Calu3 (cell line): ENCODE results near the gene RSPO4. TPM values are rescaled to one million over a fixed set of nuclear protein-coding genes. Genes with fewer than 3 reads are reported as not detected.

Source experiments
- BruUV-seq: library from RNA; stranded (reverse); fragments of 400-500 nt; replicated peaks from 2 replicates; lab custom pipeline; 2021; lab: Mats Ljungman, UMichigan
- CTCF ChIA-PET: fragments of 300-600 bp; sonication (Branson Sonifier 250); formaldehyde crosslinking; loops from one replicate; lab custom pipeline; 2022; ENCODE audit warnings: antibody characterized with exemption; lab: Charles Lee
- DNase-seq: peaks from one replicate; pipeline ENCODE4 v3.0.0; 2022
- H3K27ac Mint-ChIP-seq: one replicate; pipeline ENCODE4 v1.8.0; 2022; ENCODE audit warnings: mixed read lengths; ENCODE audit not compliant: unreplicated experiment
- H3K27me3 Mint-ChIP-seq: one replicate; pipeline ENCODE4 v1.8.0; 2022; ENCODE audit warnings: mixed read lengths; ENCODE audit not compliant: unreplicated experiment
- H3K36me3 Mint-ChIP-seq: one replicate; pipeline ENCODE4 v1.8.0; 2022; ENCODE audit warnings: mild to moderate bottlenecking, moderate library complexity, mixed read lengths; ENCODE audit not compliant: insufficient read depth, unreplicated experiment
- H3K4me1 Mint-ChIP-seq: one replicate; pipeline ENCODE4 v1.8.0; 2022; ENCODE audit warnings: mild to moderate bottlenecking, low read depth, mixed read lengths; ENCODE audit not compliant: unreplicated experiment
- H3K4me3 Mint-ChIP-seq: one replicate; pipeline ENCODE4 v1.8.0; 2022; ENCODE audit warnings: mild to moderate bottlenecking, low read depth, moderate library complexity, mixed read lengths; ENCODE audit not compliant: unreplicated experiment
- H3K9me3 Mint-ChIP-seq: one replicate; pipeline ENCODE4 v1.8.0; 2022; ENCODE audit warnings: low read depth, mixed read lengths; ENCODE audit not compliant: unreplicated experiment
- CTCF ChIP-seq: fragments of 200-600 bp; IDR thresholded peaks from one replicate; pipeline ENCODE4 v1.8.0; 2022; ENCODE audit warnings: antibody characterized with exemption; ENCODE audit not compliant: unreplicated experiment
- intact Hi-C: fragments of 100-400 bp; cut with micrococcal nuclease; formaldehyde crosslinking; loops from one replicate; pipeline ENCODE4 v1.10.0; 2022; ENCODE audit not compliant: unreplicated experiment
- total RNA-seq: library from RNA; stranded (reverse); gene quantifications from 2 replicates; pipeline ENCODE4 v1.2.3, GENCODE V29; 2022

RSPO4 gene
- total RNA-seq, 1 experiment from 2014 or later: not detected

GRCh38 chr20:953742-954141, 48.4 kb downstream of the RSPO4 start:
- no peak for DNase-seq
- Mint-ChIP-seq H3K27me3 (peaks cover 87% of the 10 kb centered on the region), H3K27ac (no peak overlapping the region), H3K9me3 (no peaks in the 10 kb centered on the region), H3K36me3 (no peaks in the 10 kb centered on the region), H3K4me3 (no peak overlapping the region), H3K4me1 (no peaks in the 10 kb centered on the region)
- intact Hi-C loops: no loop called here
- no peak for TF ChIP-seq CTCF
- CTCF ChIA-PET: interaction anchor here (0.6 to 1.6 kb wide), 3 partner anchors 23 to 158 kb away, joined by 3 to 8 read pairs (median 4); no protein-coding TSS in a partner anchor
- no TSS peak for BruUV-seq

DNA sequence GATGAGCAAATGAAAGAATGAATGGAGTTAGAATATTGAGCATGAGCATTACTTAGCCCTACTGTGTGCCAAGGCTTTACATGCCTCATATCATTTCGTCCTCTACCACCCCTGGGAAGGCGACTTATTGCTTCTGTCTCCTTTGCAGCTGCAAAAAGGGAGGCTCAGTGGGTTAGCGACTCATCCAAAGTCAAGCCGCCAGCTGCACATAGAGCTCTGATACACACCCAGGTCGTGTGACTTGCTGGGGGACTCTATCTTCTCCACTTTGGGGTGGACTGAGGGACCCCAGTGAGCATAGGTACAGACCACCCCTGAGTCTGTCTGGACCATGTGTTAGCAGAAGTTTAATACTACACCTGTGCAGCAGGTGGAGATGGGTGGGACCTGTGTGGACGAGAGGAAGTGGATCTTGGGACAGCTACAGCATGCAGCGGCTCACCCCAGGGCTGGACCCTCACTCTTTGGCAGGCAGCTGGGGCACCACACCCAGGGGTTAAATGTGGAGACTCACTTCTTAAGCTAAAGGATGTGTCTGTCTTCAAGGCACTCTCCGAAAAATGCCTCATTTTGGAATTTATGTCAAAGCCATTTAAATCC, 49.8 kb downstream of the RSPO4 start:
- H3K27me3 Mint-ChIP-seq: peaks cover 87% of the 10 kb centered on the region
- intact Hi-C loops: no loop called here

GRCh38 chr20:951384-952169, 50.5 kb downstream of the RSPO4 start:
- DNase-seq: no peak
- Mint-ChIP-seq H3K9me3 (no peaks in the 10 kb centered on the region), H3K27me3 (peaks cover 86% of the 10 kb centered on the region), H3K36me3 (no peaks in the 10 kb centered on the region), H3K4me3 (no peak overlapping the region), H3K4me1 (no peaks in the 10 kb centered on the region), H3K27ac (no peak overlapping the region)
- CTCF ChIA-PET: interaction anchor here (0.7 kb wide), 1 partner anchor 153 kb away, joined by 3 read pairs; no protein-coding TSS in a partner anchor
- no TSS peak for BruUV-seq
- intact Hi-C loops: no loop called here
- no peak for TF ChIP-seq CTCF

More for the DNA sequence above, 49.8 kb downstream of the RSPO4 start:
- H3K9me3 Mint-ChIP-seq: no peaks in the 10 kb centered on the region
- no peak for DNase-seq
- CTCF ChIA-PET: interaction anchor here (1.6 kb wide), 1 partner anchor 134 kb away, joined by 8 read pairs; no protein-coding TSS in a partner anchor
- H3K4me3 Mint-ChIP-seq: no peak overlapping the region
- BruUV-seq: no TSS peak
- no peak overlapping the region for H3K27ac Mint-ChIP-seq
- no peak for TF ChIP-seq CTCF
- H3K36me3 Mint-ChIP-seq: no peaks in the 10 kb centered on the region
- H3K4me1 Mint-ChIP-seq: no peaks in the 10 kb centered on the region

DNA sequence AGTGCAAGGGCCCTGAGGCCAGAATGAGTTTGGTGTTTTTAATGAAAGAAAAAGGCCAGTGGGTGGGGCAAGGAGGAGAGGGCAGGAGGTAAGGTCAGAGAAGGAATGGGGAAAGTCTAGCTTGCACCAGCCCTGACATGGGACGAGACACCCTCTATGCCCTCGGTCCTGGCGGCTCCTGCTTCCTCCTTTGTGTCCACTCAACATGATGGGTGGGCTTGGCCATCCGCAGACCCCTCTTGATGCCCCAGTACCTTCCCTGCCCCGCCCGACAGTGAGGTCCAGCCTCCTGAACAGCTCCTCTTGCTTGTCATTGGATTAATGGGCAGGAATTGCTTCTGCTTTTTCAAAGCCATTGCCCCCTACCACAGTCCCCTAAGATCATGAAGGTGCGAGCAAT, 52.4 kb downstream of the RSPO4 start:
- Mint-ChIP-seq H3K36me3 (no peaks in the 10 kb centered on the region), H3K4me3 (no peak overlapping the region), H3K4me1 (no peaks in the 10 kb centered on the region), H3K27ac (no peak overlapping the region), H3K27me3 (peaks cover 86% of the 10 kb centered on the region), H3K9me3 (no peaks in the 10 kb centered on the region)
- TF ChIP-seq CTCF: no peak
- no TSS peak for BruUV-seq
- intact Hi-C loops: no loop called here
- CTCF ChIA-PET: no interaction called here
- no peak for DNase-seq
